CD4-positive, alpha-beta T cell treated with Interleukin-15 for 4 hours (primary cell): ENCODE data around the gene OTOS.

ENCODE experiments used
- DNase-seq: peaks from one replicate; pipeline ENCODE4 v3.0.0-alpha.2; 2020; ENCODE audit warnings: low spot score

Gene OTOS

GRCh38 chr2:240114233-240114632, 26.2 kb downstream of the OTOS start:
- no peak for DNase-seq

- no peak for DNase-seq
These were observed 27.4 kb downstream of the OTOS start for GRCh38 chr2:240112914-240113690.

- no peak for DNase-seq
These were observed 29.2 kb downstream of the OTOS start for GRCh38 chr2:240111253-240111652.

GRCh38 chr2:240109386-240109785, 31.1 kb downstream of the OTOS start:
- no peak for DNase-seq

GRCh38 chr2:240107477-240107796, 33.0 kb downstream of the OTOS start:
- no peak for DNase-seq

GRCh38 chr2:240106765-240107476, 33.5 kb downstream of the OTOS start:
- DNase-seq = no peak

GRCh38 chr2:240105982-240106381, 34.5 kb downstream of the OTOS start:
- DNase-seq = no peak

- no peak for DNase-seq
These were observed 37.3 kb downstream of the OTOS start for GRCh38 chr2:240103136-240103535.

GRCh38 chr2:240098349-240098748, 42.1 kb downstream of the OTOS start:
- DNase-seq = no peak

- DNase-seq = no peak
These were observed 44.6 kb downstream of the OTOS start for GRCh38 chr2:240095556-240096523.

- no peak for DNase-seq
These were observed 51.2 kb downstream of the OTOS start for GRCh38 chr2:240089306-240089705.
